ENCODE measurements around the gene PRR35. TPM values are rescaled to one million over a fixed set of nuclear protein-coding genes. Genes with fewer than 3 reads are reported as not detected.

Gene PRR35
- total RNA-seq, 4 donors from 2014 or later, result not detected

DNA sequence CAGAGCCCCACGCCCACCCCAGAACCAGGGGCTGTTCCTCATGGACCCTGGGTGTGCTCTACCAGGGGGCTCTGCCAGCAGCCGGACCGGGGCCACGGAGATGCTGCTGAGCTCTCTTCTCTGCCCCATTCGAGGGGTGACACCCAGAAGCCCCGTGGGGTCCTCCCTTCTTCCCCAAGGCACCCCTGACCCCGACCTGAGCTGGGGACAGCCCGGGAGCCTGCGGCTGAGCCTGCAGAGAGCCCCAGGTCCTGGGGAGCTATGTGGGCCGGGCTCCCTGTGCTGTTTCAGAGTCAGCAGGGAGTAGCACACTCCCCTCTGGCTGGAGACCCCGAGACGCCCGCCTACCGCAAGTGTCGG, 1.2 kb upstream of the PRR35 start:
- TF ChIP-seq, protein P1, sequence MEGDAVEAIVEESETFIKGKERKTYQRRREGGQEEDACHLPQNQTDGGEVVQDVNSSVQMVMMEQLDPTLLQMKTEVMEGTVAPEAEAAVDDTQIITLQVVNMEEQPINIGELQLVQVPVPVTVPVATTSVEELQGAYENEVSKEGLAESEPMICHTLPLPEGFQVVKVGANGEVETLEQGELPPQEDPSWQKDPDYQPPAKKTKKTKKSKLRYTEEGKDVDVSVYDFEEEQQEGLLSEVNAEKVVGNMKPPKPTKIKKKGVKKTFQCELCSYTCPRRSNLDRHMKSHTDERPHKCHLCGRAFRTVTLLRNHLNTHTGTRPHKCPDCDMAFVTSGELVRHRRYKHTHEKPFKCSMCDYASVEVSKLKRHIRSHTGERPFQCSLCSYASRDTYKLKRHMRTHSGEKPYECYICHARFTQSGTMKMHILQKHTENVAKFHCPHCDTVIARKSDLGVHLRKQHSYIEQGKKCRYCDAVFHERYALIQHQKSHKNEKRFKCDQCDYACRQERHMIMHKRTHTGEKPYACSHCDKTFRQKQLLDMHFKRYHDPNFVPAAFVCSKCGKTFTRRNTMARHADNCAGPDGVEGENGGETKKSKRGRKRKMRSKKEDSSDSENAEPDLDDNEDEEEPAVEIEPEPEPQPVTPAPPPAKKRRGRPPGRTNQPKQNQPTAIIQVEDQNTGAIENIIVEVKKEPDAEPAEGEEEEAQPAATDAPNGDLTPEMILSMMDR (IDR thresholded peaks at IDR 0.05; ENCODE audit: low read depth), result no peak

DNA sequence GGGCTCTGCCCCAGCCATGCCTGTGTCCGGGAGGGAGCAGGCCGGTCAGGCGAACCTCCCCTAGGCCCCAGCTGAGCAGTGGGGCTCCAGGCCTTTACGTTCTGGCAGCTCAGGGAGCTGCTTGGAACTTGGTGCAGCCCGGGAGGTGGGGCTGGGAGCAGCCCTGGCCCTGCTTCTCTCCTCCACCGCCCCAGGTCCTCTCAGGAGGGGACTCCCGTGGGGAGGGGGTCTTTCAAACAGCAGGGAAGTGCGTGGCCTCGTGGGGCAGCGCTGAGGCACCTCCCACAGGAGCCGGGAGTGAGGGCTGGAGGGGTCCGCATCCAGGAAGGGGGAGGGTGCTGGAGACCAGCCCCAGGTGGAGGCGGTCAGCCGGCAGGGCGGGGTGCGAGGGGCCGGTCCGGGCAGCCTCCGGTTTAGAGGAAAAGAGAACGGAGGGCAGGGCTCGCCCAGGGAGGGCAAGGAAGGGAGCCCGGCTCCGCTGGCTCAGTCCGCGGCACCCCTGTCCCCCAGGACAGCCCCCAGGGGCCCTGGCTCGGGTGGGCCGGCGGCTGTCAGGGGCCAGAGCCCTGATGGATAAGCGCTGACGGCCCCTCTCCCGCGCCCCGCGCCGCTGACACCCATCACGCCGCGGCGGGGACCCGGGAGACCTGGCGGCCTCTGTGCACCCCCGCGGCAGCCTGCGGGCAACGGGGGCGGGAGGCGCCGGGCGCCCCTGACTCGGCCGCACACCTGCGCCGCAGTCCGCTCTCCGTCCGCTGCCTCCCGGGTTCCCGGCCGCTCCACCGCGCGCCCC, 587 bp upstream of the PRR35 start:
- TF ChIP-seq, protein P1 (IDR thresholded peaks at IDR 0.05; ENCODE audit: low read depth), result no peak

DNA sequence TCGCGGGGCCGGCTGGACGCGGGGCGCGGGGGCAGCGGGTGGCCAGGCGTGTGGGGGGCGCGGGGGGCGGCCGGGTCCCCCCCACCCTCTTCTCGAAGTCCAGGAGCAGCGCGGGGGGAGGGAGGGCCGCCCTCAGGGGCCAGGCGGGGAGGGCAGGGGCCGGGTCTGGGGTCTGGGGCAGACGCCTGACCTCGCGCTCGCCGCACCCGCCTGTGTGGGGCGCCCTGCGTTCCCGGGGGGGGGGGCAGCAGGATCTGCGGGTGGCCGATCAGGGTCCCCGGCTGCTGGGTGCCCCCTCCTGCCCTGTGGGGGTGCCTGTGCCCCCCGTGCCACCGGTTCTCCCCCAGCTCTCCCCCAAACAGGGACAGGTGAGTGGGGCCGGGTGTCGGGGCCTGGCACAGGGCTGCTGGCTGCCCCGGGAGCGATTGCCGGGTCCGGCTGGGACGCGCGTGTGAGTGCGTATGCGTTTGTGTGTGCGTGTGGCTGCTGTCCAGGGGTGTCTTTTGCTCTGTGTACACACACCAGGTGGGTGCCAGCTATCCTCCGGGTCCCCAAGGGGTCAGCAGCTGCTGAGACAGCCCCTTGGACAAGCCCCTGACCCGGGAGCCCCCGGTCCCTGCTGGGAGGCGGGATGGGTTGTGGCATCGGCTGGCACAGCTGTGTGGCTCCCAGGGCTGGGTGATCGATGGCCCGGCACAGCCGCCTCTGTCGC, 663 bp downstream of the PRR35 start:
- TF ChIP-seq, protein P1 (IDR thresholded peaks at IDR 0.05; ENCODE audit: low read depth), result no peak

DNA sequence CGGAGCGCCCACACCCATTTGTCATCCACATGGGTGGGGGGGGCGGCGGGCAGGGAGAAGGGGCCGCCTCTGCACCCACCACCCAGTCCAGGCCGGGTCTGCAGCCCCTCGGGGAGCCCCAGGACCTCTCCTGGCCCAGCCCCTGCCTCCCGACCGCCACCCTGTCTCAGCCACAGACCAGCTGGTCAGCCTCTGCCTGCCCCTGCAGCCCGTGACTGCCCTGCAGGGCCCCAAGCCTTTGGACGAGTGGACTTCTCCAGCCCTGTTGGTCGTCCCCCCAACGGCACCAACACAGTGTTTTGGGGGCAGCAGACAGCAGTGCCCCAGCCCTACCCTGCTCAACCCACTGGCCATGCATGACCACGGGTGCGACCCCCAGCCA, 1.2 kb downstream of the PRR35 start:
- TF ChIP-seq, protein P1 (IDR thresholded peaks at IDR 0.05; ENCODE audit: low read depth), result no peak

DNA sequence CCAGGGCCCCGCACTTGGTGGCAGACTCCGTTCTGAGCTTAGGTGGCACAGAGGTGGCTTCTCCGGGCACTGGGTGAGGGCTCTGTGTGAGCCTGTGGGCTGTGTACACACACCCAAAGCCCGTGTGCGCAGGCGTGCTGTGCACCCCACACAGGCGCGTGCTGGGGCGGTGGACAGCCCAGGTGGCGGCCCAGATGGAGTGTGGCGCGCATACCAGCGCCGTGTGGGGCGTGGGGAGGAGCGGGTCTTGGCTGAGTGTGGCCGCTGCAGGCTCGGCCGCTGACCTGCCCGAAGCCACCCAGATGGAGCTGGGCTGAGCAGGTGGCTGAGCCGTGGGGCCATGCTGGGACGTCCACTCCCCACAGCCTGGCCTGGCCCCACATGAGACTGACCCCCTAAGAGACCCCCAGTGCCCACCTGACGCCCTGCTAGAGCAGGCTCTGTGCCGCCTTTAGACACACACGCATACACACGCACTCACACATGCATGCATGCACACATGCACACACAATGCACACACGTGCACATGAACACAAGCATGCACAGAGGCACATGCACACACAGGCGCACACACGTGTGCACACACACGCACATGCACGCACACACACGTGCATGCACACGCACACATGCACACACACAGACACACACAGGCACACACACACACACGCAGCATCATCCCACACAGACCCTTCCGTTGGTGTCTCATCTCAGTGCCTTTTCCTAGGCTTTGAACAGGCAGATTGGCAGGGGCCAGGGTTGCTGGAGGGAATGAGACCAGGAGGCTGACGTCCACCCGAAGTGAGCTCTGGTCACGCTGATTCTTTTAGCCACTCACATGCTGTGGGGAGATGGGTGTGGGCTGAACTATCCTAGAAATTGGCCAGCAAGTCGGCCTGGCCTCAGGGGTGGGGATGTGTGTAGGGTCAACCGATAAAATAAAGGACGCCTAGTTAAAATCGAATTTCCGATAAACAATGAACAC, 2.1 kb downstream of the PRR35 start:
- TF ChIP-seq, protein P1 (IDR thresholded peaks at IDR 0.05; ENCODE audit: low read depth), result no peak

DNA sequence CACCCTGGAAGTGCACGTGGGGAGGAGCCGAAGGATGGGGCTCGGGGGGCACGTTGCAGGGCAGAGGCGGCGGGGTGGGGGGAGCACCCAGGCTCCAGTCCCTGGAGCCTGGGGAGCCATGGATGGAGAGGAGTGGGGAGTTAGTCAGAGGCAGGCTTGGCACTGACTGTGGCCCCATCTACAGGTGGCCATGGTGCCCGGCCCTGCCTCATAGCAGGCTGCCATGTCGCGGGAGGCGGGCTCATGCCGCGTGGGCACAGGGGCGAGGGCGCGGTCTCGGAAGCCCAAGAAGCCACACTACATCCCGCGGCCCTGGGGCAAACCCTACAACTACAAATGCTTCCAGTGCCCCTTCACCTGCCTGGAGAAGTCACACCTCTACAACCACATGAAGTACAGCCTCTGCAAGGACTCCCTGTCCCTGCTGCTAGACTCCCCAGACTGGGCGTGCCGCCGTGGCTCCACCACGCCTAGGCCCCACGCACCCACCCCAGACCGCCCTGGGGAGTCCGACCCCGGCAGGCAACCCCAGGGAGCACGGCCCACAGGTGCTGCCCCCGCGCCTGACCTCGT, 3.0 kb downstream of the PRR35 start:
- TF ChIP-seq, protein P1 (IDR thresholded peaks at IDR 0.05; ENCODE audit: low read depth), result no peak

Data from subcutaneous adipose tissue (tissue), 4 donors.